Uterus (tissue), 2 donors: ENCODE measurements around the gene CEP112.

Experiments used
- POLR2A ChIP-seq, 2 donors: fragments of 450-650 bp; IDR thresholded peaks; one replicate each; pipeline ENCODE4 v1.6.1; 2016; ENCODE audit warnings: antibody characterized with exemption in 2 of 2, mild to moderate bottlenecking in 1 of 2, moderate library complexity in 1 of 2
- TF ChIP-seq, protein P1 (sequence below), 4 experiments: fragments of 200-600 bp in 2 of 4; fragments of 450-650 bp in 2 of 4; sonication (generic) in 2 of 4; IDR thresholded peaks; one replicate each; pipeline ENCODE4 v1.5.1; 2016 to 2019; ENCODE audit warnings: antibody characterized with exemption in 4 of 4, mild to moderate bottlenecking in 2 of 4, moderate library complexity in 1 of 4

DNA sequence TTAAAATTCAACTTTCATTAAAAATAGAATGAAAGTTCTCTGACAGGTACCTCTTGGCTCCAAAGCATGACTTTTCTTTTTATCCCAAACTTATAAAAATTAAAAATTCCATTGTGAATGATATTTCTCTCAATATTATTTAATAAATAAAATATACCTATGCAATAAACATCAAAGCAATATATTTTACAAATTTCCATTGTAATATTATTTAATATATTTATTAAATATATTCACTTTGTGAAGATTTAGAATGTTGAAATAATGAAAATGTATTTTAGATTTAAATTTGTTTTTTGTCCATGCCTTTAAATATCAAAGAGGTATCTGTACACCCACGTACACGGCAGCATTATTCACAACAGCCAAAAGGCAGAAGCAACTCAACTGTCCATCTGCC lies 147.8 kb downstream of the CEP112 start:
- TF ChIP-seq, protein P1, sequence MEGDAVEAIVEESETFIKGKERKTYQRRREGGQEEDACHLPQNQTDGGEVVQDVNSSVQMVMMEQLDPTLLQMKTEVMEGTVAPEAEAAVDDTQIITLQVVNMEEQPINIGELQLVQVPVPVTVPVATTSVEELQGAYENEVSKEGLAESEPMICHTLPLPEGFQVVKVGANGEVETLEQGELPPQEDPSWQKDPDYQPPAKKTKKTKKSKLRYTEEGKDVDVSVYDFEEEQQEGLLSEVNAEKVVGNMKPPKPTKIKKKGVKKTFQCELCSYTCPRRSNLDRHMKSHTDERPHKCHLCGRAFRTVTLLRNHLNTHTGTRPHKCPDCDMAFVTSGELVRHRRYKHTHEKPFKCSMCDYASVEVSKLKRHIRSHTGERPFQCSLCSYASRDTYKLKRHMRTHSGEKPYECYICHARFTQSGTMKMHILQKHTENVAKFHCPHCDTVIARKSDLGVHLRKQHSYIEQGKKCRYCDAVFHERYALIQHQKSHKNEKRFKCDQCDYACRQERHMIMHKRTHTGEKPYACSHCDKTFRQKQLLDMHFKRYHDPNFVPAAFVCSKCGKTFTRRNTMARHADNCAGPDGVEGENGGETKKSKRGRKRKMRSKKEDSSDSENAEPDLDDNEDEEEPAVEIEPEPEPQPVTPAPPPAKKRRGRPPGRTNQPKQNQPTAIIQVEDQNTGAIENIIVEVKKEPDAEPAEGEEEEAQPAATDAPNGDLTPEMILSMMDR (IDR thresholded peaks at IDR 0.05) = no peak
- no peak for TF ChIP-seq POLR2A (IDR thresholded peaks at IDR 0.05)
